Lower lobe of right lung (tissue), 2 donors: ENCODE results near the gene CEP112. TPM values are rescaled to one million over a fixed set of nuclear protein-coding genes. Genes with fewer than 3 reads are reported as not detected.
"Not testable (repeated sequence)": the region's sequence is repeated elsewhere in the genome, so short reads cannot be mapped to it uniquely, and the experiment has no call there.

ENCODE experiments used
- ATAC-seq, 2 donors: fragments of 200-7000 bp; cut with Tn5 transposase; one replicate each; pipeline ENCODE4 v1.9.1; 2020 to 2022; ENCODE audit warnings: mild to moderate bottlenecking in 2 of 2, moderate library complexity in 2 of 2
- DNase-seq: peaks from one replicate; pipeline ENCODE4 v3.0.0-alpha.2; 2020
- H3K27ac ChIP-seq: fragments of 200-600 bp; one replicate; pipeline ENCODE4 v1.8.0; 2022
- H3K27me3 ChIP-seq: fragments of 200-600 bp; one replicate; pipeline ENCODE4 v1.8.0; 2022; ENCODE audit warnings: low read depth
- H3K36me3 ChIP-seq: fragments of 200-600 bp; one replicate; pipeline ENCODE4 v1.8.0; 2022; ENCODE audit warnings: mild to moderate bottlenecking
- H3K4me1 ChIP-seq: fragments of 200-600 bp; one replicate; pipeline ENCODE4 v1.8.0; 2022
- H3K4me3 ChIP-seq: fragments of 200-600 bp; one replicate; pipeline ENCODE4 v1.8.0; 2022; ENCODE audit warnings: mild to moderate bottlenecking
- H3K9me3 ChIP-seq: fragments of 200-600 bp; one replicate; pipeline ENCODE4 v1.8.0; 2022
- intact Hi-C: fragments of 100-400 bp; cut with DNase I; formaldehyde crosslinking; loops from one replicate; pipeline ENCODE4 v1.11.0; 2022
- total RNA-seq: library from RNA; stranded (reverse); fragmentation: NEBNext Ultra II Directional; extraction: Animal tissue kit (Norgen Biotek cat#: 25700); gene quantifications from one replicate; pipeline ENCODE4 v1.2.1, GENCODE V29; 2021
- TF ChIP-seq, protein P1 (sequence below): fragments of 200-600 bp; IDR thresholded peaks from one replicate; pipeline ENCODE4 v1.8.0; 2022; ENCODE audit warnings: antibody characterized with exemption, mild to moderate bottlenecking
- donor health status: DM: no; HTN: yes; CAD: no; lungs with severe emphysema.

CEP112 gene
- total RNA-seq, 1 donor from 2014 or later = 30.1 TPM

DNA sequence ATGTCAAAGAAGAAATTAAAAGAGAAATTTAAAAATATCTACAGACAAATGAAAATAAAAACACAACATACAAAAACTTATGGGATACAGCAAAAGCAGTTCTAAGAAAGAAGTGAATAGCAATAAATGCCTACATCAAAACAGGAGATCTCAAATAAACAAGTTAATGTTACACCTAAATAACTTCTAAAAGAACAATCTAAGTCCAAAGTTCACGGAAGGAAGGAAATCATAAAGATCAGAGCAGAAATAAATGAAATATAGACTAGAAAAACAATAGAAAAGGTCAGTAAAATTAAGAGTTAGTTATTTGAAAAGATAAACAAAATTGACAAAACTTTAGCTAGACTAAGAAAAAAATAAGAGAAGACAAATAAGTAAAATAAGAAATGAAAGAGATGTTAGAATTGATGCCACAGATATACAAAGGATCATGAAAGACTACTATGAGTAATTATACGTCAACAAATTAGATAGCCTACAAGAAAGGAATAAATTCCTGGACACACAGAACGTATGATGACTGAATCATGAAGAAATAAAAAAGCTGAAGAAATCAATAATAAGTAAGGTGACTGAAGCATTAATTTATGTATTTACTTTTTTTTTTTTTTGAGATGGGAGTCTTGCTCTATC, 100.4 kb downstream of the CEP112 start:
- H3K4me1 ChIP-seq = no peaks in the 10 kb centered on the region
- peaks cover 14% of the 10 kb centered on the region for H3K36me3 ChIP-seq
- H3K9me3 ChIP-seq = peaks cover 8% of the 10 kb centered on the region
- intact Hi-C loops = no loop called here
- no peaks in the 10 kb centered on the region for H3K27me3 ChIP-seq
- DNase-seq (no peak), ATAC-seq (no peak)
- H3K27ac ChIP-seq = no peak overlapping the region
- no peak overlapping the region for H3K4me3 ChIP-seq
- TF ChIP-seq, protein P1, sequence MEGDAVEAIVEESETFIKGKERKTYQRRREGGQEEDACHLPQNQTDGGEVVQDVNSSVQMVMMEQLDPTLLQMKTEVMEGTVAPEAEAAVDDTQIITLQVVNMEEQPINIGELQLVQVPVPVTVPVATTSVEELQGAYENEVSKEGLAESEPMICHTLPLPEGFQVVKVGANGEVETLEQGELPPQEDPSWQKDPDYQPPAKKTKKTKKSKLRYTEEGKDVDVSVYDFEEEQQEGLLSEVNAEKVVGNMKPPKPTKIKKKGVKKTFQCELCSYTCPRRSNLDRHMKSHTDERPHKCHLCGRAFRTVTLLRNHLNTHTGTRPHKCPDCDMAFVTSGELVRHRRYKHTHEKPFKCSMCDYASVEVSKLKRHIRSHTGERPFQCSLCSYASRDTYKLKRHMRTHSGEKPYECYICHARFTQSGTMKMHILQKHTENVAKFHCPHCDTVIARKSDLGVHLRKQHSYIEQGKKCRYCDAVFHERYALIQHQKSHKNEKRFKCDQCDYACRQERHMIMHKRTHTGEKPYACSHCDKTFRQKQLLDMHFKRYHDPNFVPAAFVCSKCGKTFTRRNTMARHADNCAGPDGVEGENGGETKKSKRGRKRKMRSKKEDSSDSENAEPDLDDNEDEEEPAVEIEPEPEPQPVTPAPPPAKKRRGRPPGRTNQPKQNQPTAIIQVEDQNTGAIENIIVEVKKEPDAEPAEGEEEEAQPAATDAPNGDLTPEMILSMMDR = no peak

DNA sequence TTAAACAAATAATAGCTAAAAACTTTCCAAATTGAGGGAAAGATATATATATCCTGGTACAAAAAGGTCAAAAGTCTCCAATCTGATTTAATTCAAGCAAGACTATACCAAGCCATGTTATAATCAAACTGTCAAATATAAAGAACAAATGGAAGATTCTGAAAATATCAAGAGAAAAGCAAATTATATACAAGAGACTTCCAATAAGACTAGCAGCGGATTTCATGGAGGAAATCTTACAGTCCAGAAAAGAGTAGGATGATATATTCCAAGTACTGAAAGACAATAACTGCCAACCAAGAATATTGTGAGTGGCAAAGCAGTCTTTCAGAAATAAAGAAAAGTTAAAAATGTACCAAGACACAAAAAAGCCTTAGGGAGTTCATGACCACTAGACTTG, 102.2 kb downstream of the CEP112 start:
- DNase-seq (no peak), ATAC-seq (no peak)
- Histone ChIP-seq H3K27me3 (no peaks in the 10 kb centered on the region), H3K27ac (no peak overlapping the region), H3K9me3 (peaks cover 8% of the 10 kb centered on the region), H3K36me3 (peaks cover under 1% of the 10 kb centered on the region), H3K4me1 (no peaks in the 10 kb centered on the region), H3K4me3 (no peak overlapping the region)
- TF ChIP-seq, protein P1 = no peak
- intact Hi-C loops = no loop called here

DNA sequence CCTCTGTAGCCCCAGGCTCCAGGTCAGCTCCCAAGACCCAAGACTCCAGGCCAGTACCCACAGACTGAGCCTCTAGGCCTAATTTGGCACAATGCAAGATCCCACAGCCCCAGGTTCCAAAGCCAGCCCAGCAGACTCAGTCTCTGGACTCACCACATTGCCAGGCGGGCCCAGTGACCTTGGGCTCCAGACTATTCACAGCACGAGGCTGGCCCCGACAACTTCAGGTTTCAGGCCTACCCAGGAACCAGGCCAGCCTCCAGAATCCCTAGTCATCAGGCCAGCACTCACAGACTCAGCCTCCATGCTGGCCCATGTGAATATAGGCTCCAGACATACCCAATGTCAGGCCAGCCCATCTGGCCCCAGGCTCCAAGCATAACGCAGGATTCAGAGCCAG, 103.8 kb downstream of the CEP112 start:
- TF ChIP-seq, protein P1 = no peak
- Histone ChIP-seq H3K9me3 (peaks cover 8% of the 10 kb centered on the region), H3K4me3 (no peak overlapping the region), H3K4me1 (no peaks in the 10 kb centered on the region), H3K27me3 (no peaks in the 10 kb centered on the region), H3K36me3 (no peaks in the 10 kb centered on the region), H3K27ac (no peak overlapping the region)
- intact Hi-C loops = no loop called here
- DNase-seq (no peak), ATAC-seq (no peak)

DNA sequence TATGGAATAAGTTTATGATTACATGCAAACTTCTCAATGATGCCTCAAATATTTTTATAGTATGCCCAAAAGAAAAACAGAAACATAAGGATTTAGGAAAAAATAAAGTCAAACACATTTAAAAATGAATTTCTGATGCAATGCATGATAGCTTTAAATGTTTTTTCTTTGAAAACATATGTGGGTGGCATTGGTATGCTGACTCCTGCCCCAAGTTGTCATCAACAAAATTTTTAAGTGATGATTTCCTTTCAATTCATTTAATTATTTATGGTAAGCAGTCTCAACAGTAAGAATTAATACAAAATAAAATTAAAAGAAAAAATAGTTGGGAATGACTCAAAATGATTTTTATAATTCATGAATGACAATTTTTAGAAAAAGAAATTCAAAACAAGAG, 104.9 kb downstream of the CEP112 start:
- no peaks in the 10 kb centered on the region for H3K4me1 ChIP-seq
- intact Hi-C loops = no loop called here
- peaks cover 8% of the 10 kb centered on the region for H3K9me3 ChIP-seq
- H3K36me3 ChIP-seq = no peaks in the 10 kb centered on the region
- TF ChIP-seq, protein P1 = no peak
- H3K27me3 ChIP-seq = no peaks in the 10 kb centered on the region
- DNase-seq (no peak), ATAC-seq (no peak)
- no peak overlapping the region for H3K4me3 ChIP-seq
- no peak overlapping the region for H3K27ac ChIP-seq

DNA sequence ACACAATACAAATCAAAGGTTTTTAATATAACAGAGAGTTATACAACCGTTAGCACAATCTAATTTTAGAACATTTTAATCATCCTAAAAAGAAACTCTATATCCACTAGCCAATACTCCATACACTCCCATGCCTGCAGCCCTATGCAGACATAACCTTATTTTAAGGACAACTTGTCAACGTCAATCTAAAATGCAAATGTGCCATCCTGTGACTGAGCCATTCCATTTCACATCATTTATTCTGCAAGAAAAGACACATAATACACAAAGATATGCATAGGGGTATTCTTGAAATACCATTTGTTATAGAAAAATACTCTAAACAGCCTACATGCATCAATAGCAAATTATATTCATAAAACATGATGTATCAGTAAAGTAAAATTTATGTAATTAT, 106.7 kb downstream of the CEP112 start:
- TF ChIP-seq, protein P1 = no peak
- no peaks in the 10 kb centered on the region for H3K27me3 ChIP-seq
- no peaks in the 10 kb centered on the region for H3K36me3 ChIP-seq
- no peak overlapping the region for H3K27ac ChIP-seq
- no peak overlapping the region for H3K4me3 ChIP-seq
- peaks cover 8% of the 10 kb centered on the region for H3K9me3 ChIP-seq
- DNase-seq (no peak), ATAC-seq (no peak)
- H3K4me1 ChIP-seq = no peaks in the 10 kb centered on the region
- intact Hi-C loops = no loop called here

DNA sequence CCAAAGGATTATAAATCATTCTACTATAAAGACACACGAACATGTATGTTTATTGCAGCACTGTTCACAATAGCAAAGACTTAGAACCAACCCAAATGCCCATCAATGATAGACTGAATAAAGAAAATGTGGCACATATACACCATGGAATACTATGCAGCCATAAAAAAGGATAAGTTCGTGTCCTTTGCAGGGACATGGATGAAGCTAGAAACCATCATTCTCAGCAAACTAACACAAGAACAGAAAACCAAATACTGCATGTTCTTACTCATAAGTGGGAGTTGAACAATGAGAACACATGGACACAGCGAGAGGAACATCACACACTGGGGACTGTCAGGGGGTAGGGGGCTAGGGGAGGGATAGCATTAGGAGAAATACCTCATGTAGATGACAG, 111.3 kb downstream of the CEP112 start:
- ATAC-seq, H3K27me3 ChIP-seq, H3K4me3 ChIP-seq, H3K4me1 ChIP-seq, intact Hi-C loops, H3K9me3 ChIP-seq, H3K27ac ChIP-seq, DNase-seq, H3K36me3 ChIP-seq: not testable (repeated sequence)
